H1 (cell line): ENCODE results near the gene CDR2. TPM values are rescaled to one million over a fixed set of nuclear protein-coding genes. Genes with fewer than 3 reads are reported as not detected.

ENCODE experiments used
- ATF3 ChIP-seq: IDR thresholded peaks from 2 replicates; pipeline ENCODE4 v1.6.1; 2011; ENCODE audit warnings: low read depth, mild to moderate bottlenecking, low read length; ENCODE audit not compliant: insufficient read depth
- CHD7 ChIP-seq: fragments of 300-600 bp; sonication (generic); IDR thresholded peaks from 2 replicates; pipeline ENCODE4 v1.7.1; 2012; ENCODE audit warnings: low read length, moderate library complexity, mild to moderate bottlenecking, inconsistent platforms; ENCODE audit not compliant: insufficient replicate concordance
- E2F6 ChIP-seq: IDR thresholded peaks from 2 replicates; pipeline ENCODE4 v1.6.1; 2012; ENCODE audit warnings: inconsistent platforms
- EGR1 ChIP-seq: IDR thresholded peaks from 2 replicates; pipeline ENCODE4 v1.6.1; 2011; ENCODE audit warnings: low read depth, low read length, borderline replicate concordance
- FOSL1 ChIP-seq: IDR thresholded peaks from 2 replicates; pipeline ENCODE4 v1.6.1; 2011; ENCODE audit warnings: mild to moderate bottlenecking, low read depth, low read length, moderate library complexity; ENCODE audit not compliant: insufficient read depth
- RNF2 ChIP-seq: fragments of 200-900, 300-1000 bp; sonication (generic); IDR thresholded peaks from 2 replicates; pipeline ENCODE4 v1.7.1; 2016; ENCODE audit warnings: borderline replicate concordance, low read depth, mild to moderate bottlenecking, antibody characterized with exemption, low read length; ENCODE audit not compliant: poor library complexity, severe bottlenecking; ENCODE audit errors: missing control alignments
- SIX5 ChIP-seq: IDR thresholded peaks from 2 replicates; pipeline ENCODE4 v1.6.1; 2011; ENCODE audit warnings: mild to moderate bottlenecking, low read depth, low read length
- ZNF274 ChIP-seq: IDR thresholded peaks from 2 replicates; pipeline ENCODE4 v1.7.0; 2012; ENCODE audit warnings: low read length, borderline replicate concordance; ENCODE audit errors: extremely low read depth
- polyA plus RNA-seq, 7 experiments: library from polyadenylated mRNA; depleted of rRNA in 3 of 7; stranded (reverse) in 5 of 7; unstranded in 2 of 7; fragments of >200 nt in 5 of 7; fragments of 200-250 nt in 2 of 7; gene quantifications; 1 replicate in 5 of 7; 2 replicates in 1 of 7; 4 replicates in 1 of 7; pipeline versions ENCODE4 v1.2.1 to v1.2.3, GENCODE V29; 2011 to 2013; ENCODE audit warnings: missing spikeins in 2 of 7, mixed read lengths in 2 of 7
- total RNA-seq: library from RNA; stranded (reverse); fragmentation: NEBNext Ultra II Directional; extraction: Animal tissue kit (Norgen Biotek cat#: 25700); gene quantifications from 2 replicates; pipeline ENCODE4 v1.2.1, GENCODE V29; 2021

The CDR2 gene
- total and polyA plus RNA-seq, 2 of the 8 experiments (the other 6 are each of a cell fraction or from before 2014, with no cell fraction given), result 16.3 to 34.9 TPM

- peak; percentile 20 for TF ChIP-seq CHD7
- no peak for TF ChIP-seq RNF2
- no peak for TF ChIP-seq ATF3
- no peak for TF ChIP-seq SIX5
- no peak for TF ChIP-seq ZNF274
- TF ChIP-seq EGR1, result no peak
- no peak for TF ChIP-seq FOSL1
- TF ChIP-seq E2F6, result no peak
These were observed 76.3 kb downstream of the CDR2 start (continued) for GRCh38 chr16:22297871-22298733.
